B cell (primary cell): ENCODE data around the gene NHSL1. TPM values are rescaled to one million over a fixed set of nuclear protein-coding genes. Genes with fewer than 3 reads are reported as not detected.

ENCODE experiments used
- ATAC-seq: fragments of 200-7000 bp; cut with Tn5 transposase; one replicate; pipeline ENCODE4 v1.10.0; 2021; ENCODE audit warnings: low read depth, mild to moderate bottlenecking, moderate number of reproducible peaks, moderate library complexity
- CTCF ChIA-PET: fragments of 350-600 bp; sonication (Branson Sonifier 250); formaldehyde crosslinking; loops from one replicate; lab custom pipeline; 2021; ENCODE audit warnings: antibody characterized with exemption, inconsistent platforms; lab: Charles Lee
- POLR2A ChIA-PET: fragments of 350-600 bp; sonication (Branson Sonifier 250); formaldehyde crosslinking; loops from one replicate; lab custom pipeline; 2021; ENCODE audit warnings: antibody characterized with exemption; lab: Charles Lee
- DNase-seq: peaks from one replicate; pipeline ENCODE4 v3.0.0; 2013
- H2AFZ ChIP-seq: 2 replicates; pipeline ENCODE4 v1.6.1; 2012; ENCODE audit warnings: mild to moderate bottlenecking, low read depth, low read length; ENCODE audit not compliant: insufficient read depth, poor library complexity, severe bottlenecking
- H3K27ac ChIP-seq, 2 donors: 1 replicate in 1 of 2; 2 replicates in 1 of 2; pipeline ENCODE4 v1.5.1; 2012 to 2013; ENCODE audit warnings: low read length in 2 of 2, mild to moderate bottlenecking in 2 of 2, moderate library complexity in 1 of 2
- H3K27me3 ChIP-seq, 4 experiments: fragments of 200-600 bp in 1 of 4; sonication (generic) in 1 of 4; replicated peaks in 1 of 4; 1 replicate in 2 of 4; 2 replicates in 2 of 4; pipeline versions ENCODE4 v1.6.1 to v1.7.0; 2013 to 2016; ENCODE audit warnings: low read length in 3 of 4, mild to moderate bottlenecking in 2 of 4, mixed read lengths in 1 of 4, moderate library complexity in 1 of 4; ENCODE audit not compliant: insufficient read depth in 4 of 4, control insufficient read depth in 3 of 4; ENCODE audit errors: control extremely low read depth in 1 of 4
- H3K36me3 ChIP-seq, 2 experiments: replicated peaks in 1 of 2; 1 replicate in 1 of 2; 2 replicates in 1 of 2; pipeline versions ENCODE4 v1.6.1 to v1.7.1; 2013; ENCODE audit warnings: low read length in 1 of 2; ENCODE audit not compliant: insufficient read depth in 2 of 2, control insufficient read depth in 1 of 2; ENCODE audit errors: control extremely low read depth in 1 of 2, extremely low read depth in 1 of 2
- H3K4me1 ChIP-seq, 2 donors: fragments of 200-600 bp in 1 of 2; sonication (generic) in 1 of 2; 1 replicate in 1 of 2; 2 replicates in 1 of 2; pipeline versions ENCODE4 v1.5.1 to v1.6.1; 2013 to 2017; ENCODE audit warnings: low read length in 2 of 2; ENCODE audit not compliant: control insufficient read depth in 2 of 2, insufficient read depth in 2 of 2
- H3K4me2 ChIP-seq: replicated peaks from 2 replicates; pipeline ENCODE3; 2012; ENCODE audit warnings: mild to moderate bottlenecking, low read depth, low read length; ENCODE audit not compliant: poor library complexity, severe bottlenecking
- H3K4me3 ChIP-seq, 5 experiments: fragments of 200-600 bp in 1 of 5; sonication (generic) in 1 of 5; 1 replicate in 3 of 5; 2 replicates in 2 of 5; pipeline versions ENCODE4 v1.5.1 to v1.7.0; 2011 to 2016; ENCODE audit warnings: low read length in 4 of 5, mild to moderate bottlenecking in 4 of 5, low read depth in 2 of 5, control low read depth in 1 of 5, moderate library complexity in 1 of 5; ENCODE audit not compliant: insufficient read depth in 1 of 5; ENCODE audit errors: control extremely low read depth in 1 of 5, extremely low read depth in 1 of 5
- H3K79me2 ChIP-seq: fragments of 200-600 bp; sonication (generic); one replicate; pipeline ENCODE4 v1.6.0; 2016; ENCODE audit warnings: low read length; ENCODE audit not compliant: control insufficient read depth, insufficient read depth
- H3K9ac ChIP-seq: fragments of 200-600 bp; sonication (generic); 2 replicates; pipeline ENCODE4 v1.6.1; 2017; ENCODE audit warnings: mild to moderate bottlenecking, low read length, moderate library complexity
- H3K9me3 ChIP-seq, 3 donors: one replicate each; pipeline versions ENCODE4 v1.6.1 to v1.7.1; 2013; ENCODE audit warnings: low read length in 2 of 3; ENCODE audit not compliant: control insufficient read depth in 2 of 3, insufficient read depth in 1 of 3; ENCODE audit errors: control extremely low read depth in 1 of 3
- H4K20me1 ChIP-seq: 2 replicates; pipeline ENCODE4 v1.6.0; 2012; ENCODE audit warnings: mild to moderate bottlenecking, low read length; ENCODE audit not compliant: insufficient read depth, control insufficient read depth, poor library complexity, severe bottlenecking
- H3K27ac Mint-ChIP-seq: one replicate; pipeline ENCODE4 v1.8.0; 2021; ENCODE audit warnings: mixed read lengths
- H3K27me3 Mint-ChIP-seq: one replicate; pipeline ENCODE4 v1.8.0; 2021; ENCODE audit warnings: mixed read lengths
- H3K4me1 Mint-ChIP-seq: one replicate; pipeline ENCODE4 v1.8.0; 2021; ENCODE audit warnings: mixed read lengths
- H3K4me3 Mint-ChIP-seq: one replicate; pipeline ENCODE4 v1.8.0; 2021; ENCODE audit warnings: mixed read lengths
- H3K9me3 Mint-ChIP-seq: one replicate; pipeline ENCODE4 v1.8.0; 2022; ENCODE audit warnings: mixed read lengths; ENCODE audit not compliant: insufficient read depth
- CTCF ChIP-seq: fragments of 200-600 bp; IDR thresholded peaks from one replicate; pipeline ENCODE4 v1.8.0; 2022; ENCODE audit warnings: antibody characterized with exemption, mild to moderate bottlenecking
- EZH2 ChIP-seq: IDR thresholded peaks from 2 replicates; pipeline ENCODE4 v1.6.1; 2012; ENCODE audit warnings: borderline replicate concordance, low read depth, mild to moderate bottlenecking, moderate library complexity, low read length; ENCODE audit not compliant: insufficient read depth, poor library complexity, severe bottlenecking
- WGBS: methylation state at CpG from one replicate; pipeline ENCODE4 v1.1.5; 2013; ENCODE audit warnings: missing lambda C conversion rate; ENCODE audit not compliant: insufficient coverage; 5-methylcytosine and 5-hydroxymethylcytosine counted together
- intact Hi-C: fragments of 100-400 bp; cut with micrococcal nuclease; formaldehyde crosslinking; loops from one replicate; pipeline ENCODE4 v1.10.0; 2022
- polyA plus RNA-seq: library from polyadenylated mRNA; depleted of rRNA; stranded (reverse); fragments of >200 nt; gene quantifications from 2 replicates; pipeline ENCODE4 v1.2.3, GENCODE V29; 2012
- total RNA-seq, 2 donors: library from RNA; stranded (reverse); fragments of 120-200 nt in 1 of 2; gene quantifications; 1 replicate in 1 of 2; 2 replicates in 1 of 2; pipeline versions ENCODE4 v1.2.3 to v1.2.4, GENCODE V29; 2013 to 2022

NHSL1 gene
- total and polyA plus RNA-seq, 2 donors (not counting 1 experiment from before 2014, with no cell fraction given): 0.04 to 0.10 TPM

- no peaks in the 10 kb centered on the region for H3K4me1 Mint-ChIP-seq
- intact Hi-C loops: no loop called here
Measured at GRCh38 chr6:138418118-138418742, 81.1 kb downstream of the NHSL1 start.

More at GRCh38 chr6:138418118-138418742, 81.1 kb downstream of the NHSL1 start:
- H3K79me2 ChIP-seq: no peaks in the 10 kb centered on the region
- no peaks in the 10 kb centered on the region for H3K9me3 Mint-ChIP-seq
- H3K27ac Mint-ChIP-seq: no peak overlapping the region
- WGBS: 75% methylated on average over 1 of the region's 3 CpGs
- no peaks in the 10 kb centered on the region for H4K20me1 ChIP-seq
- TF ChIP-seq EZH2: no peak
- no peak for TF ChIP-seq CTCF
- H3K4me3 ChIP-seq: no peak overlapping the region
- ChIA-PET CTCF (interaction anchor here (1.3 kb wide), 1 partner anchor 11 kb away, joined by 3 read pairs; no protein-coding TSS in a partner anchor), POLR2A (no interaction called here)
- H3K9ac ChIP-seq: no peak overlapping the region
- no peaks in the 10 kb centered on the region for H3K27me3 Mint-ChIP-seq
- H3K27me3 ChIP-seq: no peaks in the 10 kb centered on the region
- H3K4me3 Mint-ChIP-seq: no peak overlapping the region
- no peak overlapping the region for H3K27ac ChIP-seq
- H3K9me3 ChIP-seq: no peaks in the 10 kb centered on the region
- H3K4me2 ChIP-seq: no peak overlapping the region
- H2AFZ ChIP-seq: no peak overlapping the region
- peaks cover 7 to 24% of the 10 kb centered on the region in 2 experiments for H3K36me3 ChIP-seq
- H3K4me1 ChIP-seq: no peaks in the 10 kb centered on the region
- ATAC-seq (no peak), DNase-seq (no peak)
